ENCODE measurements around the gene RHOB.

The RHOB gene

GRCh38 chr2:20432714-20433113, 14.2 kb upstream of the RHOB start (continued):
- TF ChIP-seq POU6F1 (CRISPR knock-in tag; IDR thresholded peaks at IDR 0.05; ENCODE audit: borderline replicate concordance, low read depth) (no peak), RARB (CRISPR knock-in tag; IDR thresholded peaks at IDR 0.05) (no peak)

- no peak for ATAC-seq
- no peak for TF ChIP-seq ZC3H10 (CRISPR knock-in tag; IDR thresholded peaks at IDR 0.05)
- TF ChIP-seq ZFP30 (CRISPR knock-in tag; IDR thresholded peaks at IDR 0.05), result no peak
- TF ChIP-seq CSDC2 (CRISPR knock-in tag; IDR thresholded peaks at IDR 0.05), result no peak
- TF ChIP-seq CREB5 (CRISPR knock-in tag; IDR thresholded peaks at IDR 0.05; ENCODE audit: low read depth), result no peak
- TF ChIP-seq CSRNP3 (CRISPR knock-in tag; IDR thresholded peaks at IDR 0.05), result no peak
- no peak for TF ChIP-seq SNAI2 (CRISPR knock-in tag; IDR thresholded peaks at IDR 0.05)
- TF ChIP-seq ZNF8 (CRISPR knock-in tag; IDR thresholded peaks at IDR 0.05), result no peak
- no peak for TF ChIP-seq ZNF70 (CRISPR knock-in tag; IDR thresholded peaks at IDR 0.05)
Observed at GRCh38 chr2:20433249-20433648, 13.6 kb upstream of the RHOB start.

GRCh38 chr2:20433946-20434553, 12.8 kb upstream of the RHOB start:
- no peak for TF ChIP-seq PATZ1 (CRISPR knock-in tag; IDR thresholded peaks at IDR 0.05; ENCODE audit: borderline replicate concordance)
- TF ChIP-seq ZC3H10 (CRISPR knock-in tag; IDR thresholded peaks at IDR 0.05), result no peak
- TF ChIP-seq POU6F1 (CRISPR knock-in tag; IDR thresholded peaks at IDR 0.05; ENCODE audit: borderline replicate concordance, low read depth), result no peak
- no peak for TF ChIP-seq ZNF8 (CRISPR knock-in tag; IDR thresholded peaks at IDR 0.05)
- no peak for TF ChIP-seq TSHZ2 (CRISPR knock-in tag; IDR thresholded peaks at IDR 0.05)
- no peak for TF ChIP-seq CREB5 (CRISPR knock-in tag; IDR thresholded peaks at IDR 0.05; ENCODE audit: low read depth)
- no peak for TF ChIP-seq CSDC2 (CRISPR knock-in tag; IDR thresholded peaks at IDR 0.05)
- TF ChIP-seq PPARA (CRISPR knock-in tag; IDR thresholded peaks at IDR 0.05; ENCODE audit: borderline replicate concordance), result no peak
- TF ChIP-seq RARB (CRISPR knock-in tag; IDR thresholded peaks at IDR 0.05), result no peak
- no peak for TF ChIP-seq ESRRG (CRISPR knock-in tag; IDR thresholded peaks at IDR 0.05)
- no peak for TF ChIP-seq ARNTL (CRISPR knock-in tag; IDR thresholded peaks at IDR 0.05; ENCODE audit: borderline replicate concordance, low read depth)
- no peak for TF ChIP-seq ZFP3 (CRISPR knock-in tag; IDR thresholded peaks at IDR 0.05)
- no peak for TF ChIP-seq BACH2 (CRISPR knock-in tag; IDR thresholded peaks at IDR 0.05; ENCODE audit: borderline replicate concordance)
- TF ChIP-seq ZNF70 (CRISPR knock-in tag; IDR thresholded peaks at IDR 0.05), result no peak
- TF ChIP-seq ZFP30 (CRISPR knock-in tag; IDR thresholded peaks at IDR 0.05), result no peak
- no peak for ATAC-seq

All from SK-N-SH treated with all-trans-retinoic acid at 6 μM for 48 hours (cell line).